Erythroblast (primary cell): Measurements from ENCODE around the gene CACNA1C.

ENCODE experiments used
- GATA1 ChIP-seq: IDR thresholded peaks from 2 replicates; pipeline ENCODE4 v1.6.1; 2011; ENCODE audit warnings: low read depth, mild to moderate bottlenecking, control low read depth, low read length, moderate library complexity
- POLR2A ChIP-seq: IDR thresholded peaks from 2 replicates; pipeline ENCODE4 v1.6.1; 2011; ENCODE audit warnings: mild to moderate bottlenecking, low read length

DNA sequence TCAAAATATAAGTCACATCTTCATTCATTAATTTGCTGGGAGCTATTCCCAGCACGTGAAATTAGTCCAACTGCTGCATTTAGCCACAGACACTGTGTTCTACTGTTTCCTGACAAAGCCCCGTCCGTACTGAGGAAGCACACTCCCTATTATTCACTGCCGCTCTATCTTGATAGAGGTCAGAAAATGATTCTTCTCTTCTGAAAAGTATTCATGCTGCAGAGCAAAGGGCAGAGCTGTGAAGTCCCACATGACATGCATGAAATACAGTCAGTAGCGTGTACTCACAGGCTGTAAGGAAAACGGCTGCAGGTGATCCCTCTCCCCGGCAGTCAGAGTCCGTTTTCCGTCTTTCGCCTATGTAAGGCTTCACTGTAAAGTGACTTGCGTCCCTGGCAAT lies 439.4 kb downstream of the CACNA1C start:
- no peak for TF ChIP-seq POLR2A
- TF ChIP-seq GATA1: no peak
